ENCODE measurements around the gene CCDC184.
"Not testable (repeated sequence)": the region's sequence is repeated elsewhere in the genome, so short reads cannot be mapped to it uniquely, and the experiment has no call there.

Gene CCDC184

GRCh38 chr12:48203192-48203591 lies 19.7 kb downstream of the CCDC184 start, which contains the start of gene OR10AD1:
OR10AD1 (minus strand) TSS chr12:48203292; CDS start chr12:48203292, 0 bp downstream.
- no peak for DNase-seq (ENCODE audit: low read depth)

- not testable (repeated sequence) for DNase-seq (ENCODE audit: low read depth)
Measured at GRCh38 chr12:48209495-48209894, 26.1 kb downstream of the CCDC184 start.

- DNase-seq (ENCODE audit: low read depth) = no peak
Measured at GRCh38 chr12:48216785-48217184, 33.3 kb downstream of the CCDC184 start.

- DNase-seq (ENCODE audit: low read depth) = no peak
Measured at GRCh38 chr12:48219631-48220030, 36.2 kb downstream of the CCDC184 start.

GRCh38 chr12:48220701-48221100 lies 37.3 kb downstream of the CCDC184 start:
- no peak for DNase-seq (ENCODE audit: low read depth)

GRCh38 chr12:48221645-48222044 lies 38.2 kb downstream of the CCDC184 start:
- no peak for DNase-seq (ENCODE audit: low read depth)

GRCh38 chr12:48224533-48224932 lies 41.1 kb downstream of the CCDC184 start:
- DNase-seq (ENCODE audit: low read depth) = not testable (repeated sequence)

- not testable (repeated sequence) for DNase-seq (ENCODE audit: low read depth)
Measured at GRCh38 chr12:48231169-48231958, 47.9 kb downstream of the CCDC184 start.

Data from stimulated activated CD8-positive, alpha-beta memory T cell treated with anti-CD3 and anti-CD28 coated beads, Interleukin-7, amount 100 ng/mL, for 24 hours (primary cell).